DOHH2 (cell line): ENCODE data around the gene FZD8.

Source experiments
- H3F3A ChIP-seq: fragments of 200-600 bp; sonication (generic), shearing (Covaris generic); 2 replicates; pipeline ENCODE4 v1.6.0; 2016; ENCODE audit warnings: antibody characterized with exemption, mild to moderate bottlenecking; ENCODE audit not compliant: control insufficient read depth, insufficient read depth
- H3K27ac ChIP-seq: fragments of 200-600 bp; sonication (generic); 2 replicates; pipeline ENCODE4 v1.5.1; 2014; ENCODE audit warnings: low read depth, mild to moderate bottlenecking, low read length, moderate library complexity
- H3K27me3 ChIP-seq: fragments of 200-600 bp; sonication (generic); 2 replicates; pipeline ENCODE4 v1.6.1; 2014; ENCODE audit warnings: mild to moderate bottlenecking, low read length, mixed read lengths; ENCODE audit not compliant: control insufficient read depth
- H3K36me3 ChIP-seq: fragments of 200-600 bp; sonication (generic); 2 replicates; pipeline ENCODE4 v1.6.1; 2014; ENCODE audit warnings: mild to moderate bottlenecking, low read length, moderate library complexity, mixed read lengths; ENCODE audit not compliant: control insufficient read depth
- H3K4me1 ChIP-seq: fragments of 200-600 bp; sonication (generic); 2 replicates; pipeline ENCODE4 v1.6.1; 2014; ENCODE audit warnings: mild to moderate bottlenecking, low read length, mixed read lengths; ENCODE audit not compliant: control insufficient read depth
- H3K4me2 ChIP-seq: fragments of 200-600 bp; sonication (generic); 2 replicates; pipeline ENCODE4 v1.6.0; 2014; ENCODE audit warnings: mild to moderate bottlenecking, low read length, moderate library complexity
- H3K4me3 ChIP-seq: fragments of 200-600 bp; sonication (generic); 2 replicates; pipeline ENCODE4 v1.5.1; 2014; ENCODE audit warnings: mild to moderate bottlenecking, low read length, mixed read lengths
- H3K79me2 ChIP-seq: fragments of 200-600 bp; sonication (generic); 2 replicates; pipeline ENCODE4 v1.6.1; 2014; ENCODE audit warnings: mild to moderate bottlenecking, low read length, mixed read lengths; ENCODE audit not compliant: control insufficient read depth
- H3K9me2 ChIP-seq: fragments of 200-600 bp; sonication (generic); replicated peaks from 2 replicates; pipeline ENCODE4 v1.6.1; 2014; ENCODE audit warnings: mild to moderate bottlenecking, low read length, mixed read lengths; ENCODE audit not compliant: control insufficient read depth
- H3K9me3 ChIP-seq: fragments of 200-600 bp; sonication (generic); 2 replicates; pipeline ENCODE4 v1.6.1; 2014; ENCODE audit warnings: antibody characterized with exemption, low read length, mixed read lengths; ENCODE audit not compliant: control insufficient read depth, insufficient read depth
- H4K20me1 ChIP-seq: fragments of 200-600 bp; sonication (generic); 2 replicates; pipeline ENCODE4 v1.6.0; 2014; ENCODE audit warnings: low read depth, mild to moderate bottlenecking, antibody characterized with exemption, low read length, moderate library complexity; ENCODE audit not compliant: control insufficient read depth, insufficient read depth
- EZH2phosphoT487 ChIP-seq: fragments of 200-600 bp; sonication (generic); IDR thresholded peaks from 2 replicates; pipeline ENCODE4 v1.6.1; 2017; ENCODE audit warnings: borderline replicate concordance, mild to moderate bottlenecking, antibody characterized with exemption, low read length, moderate library complexity, mixed read lengths
- TF ChIP-seq, protein P1 (sequence below): fragments of 200-600 bp; sonication (generic); IDR thresholded peaks from one replicate; pipeline ENCODE4 v1.5.1; 2014; ENCODE audit warnings: antibody characterized with exemption, mild to moderate bottlenecking, low read depth, low read length; ENCODE audit not compliant: poor library complexity, severe bottlenecking

The FZD8 gene

GRCh38 chr10:35642793-35643114, 658 bp upstream of the FZD8 start:
- Histone ChIP-seq H3K79me2 (no peaks in the 10 kb centered on the region), H3K9me2 (no peaks in the 10 kb centered on the region), H3K4me2 (peak overlapping the region; percentile 68), H3K4me1 (peaks cover 8% of the 10 kb centered on the region; the same call in 1 of the 2 replicates), H3K36me3 (no peaks in the 10 kb centered on the region), H3F3A (no peaks in the 10 kb centered on the region), H3K27me3 (peaks cover 43% of the 10 kb centered on the region), H3K27ac (no peak overlapping the region), H4K20me1 (no peaks in the 10 kb centered on the region), H3K9me3 (no peaks in the 10 kb centered on the region), H3K4me3 (peak overlapping the region; percentile 66)
- TF ChIP-seq EZH2phosphoT487 = no peak
- TF ChIP-seq, protein P1, sequence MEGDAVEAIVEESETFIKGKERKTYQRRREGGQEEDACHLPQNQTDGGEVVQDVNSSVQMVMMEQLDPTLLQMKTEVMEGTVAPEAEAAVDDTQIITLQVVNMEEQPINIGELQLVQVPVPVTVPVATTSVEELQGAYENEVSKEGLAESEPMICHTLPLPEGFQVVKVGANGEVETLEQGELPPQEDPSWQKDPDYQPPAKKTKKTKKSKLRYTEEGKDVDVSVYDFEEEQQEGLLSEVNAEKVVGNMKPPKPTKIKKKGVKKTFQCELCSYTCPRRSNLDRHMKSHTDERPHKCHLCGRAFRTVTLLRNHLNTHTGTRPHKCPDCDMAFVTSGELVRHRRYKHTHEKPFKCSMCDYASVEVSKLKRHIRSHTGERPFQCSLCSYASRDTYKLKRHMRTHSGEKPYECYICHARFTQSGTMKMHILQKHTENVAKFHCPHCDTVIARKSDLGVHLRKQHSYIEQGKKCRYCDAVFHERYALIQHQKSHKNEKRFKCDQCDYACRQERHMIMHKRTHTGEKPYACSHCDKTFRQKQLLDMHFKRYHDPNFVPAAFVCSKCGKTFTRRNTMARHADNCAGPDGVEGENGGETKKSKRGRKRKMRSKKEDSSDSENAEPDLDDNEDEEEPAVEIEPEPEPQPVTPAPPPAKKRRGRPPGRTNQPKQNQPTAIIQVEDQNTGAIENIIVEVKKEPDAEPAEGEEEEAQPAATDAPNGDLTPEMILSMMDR = no peak

DNA sequence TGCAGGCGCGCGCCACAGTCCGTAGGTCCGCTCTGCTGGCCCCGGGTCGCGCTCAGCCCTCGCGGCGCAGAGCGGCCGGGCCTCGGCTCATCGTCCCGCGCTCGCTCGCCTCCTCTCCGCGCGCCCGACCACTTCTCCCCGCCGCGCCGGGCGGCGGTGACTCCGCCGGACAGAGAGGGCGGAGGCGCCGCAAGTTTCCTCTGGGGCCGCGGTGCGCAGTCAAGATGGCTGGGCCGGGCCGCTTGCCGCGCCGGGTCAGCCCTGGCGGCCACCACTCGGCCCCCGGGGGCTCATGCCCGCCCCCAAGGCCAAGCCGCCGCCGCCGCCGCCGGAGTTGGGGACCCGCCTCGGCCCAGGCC, 441 bp downstream of the FZD8 start:
- H3K36me3 ChIP-seq = no peaks in the 10 kb centered on the region
- peak overlapping the region; percentile 66 for H3K4me3 ChIP-seq
- H3K4me1 ChIP-seq = peaks cover 8% of the 10 kb centered on the region; the same call in 1 of the 2 replicates
- H3K79me2 ChIP-seq = no peaks in the 10 kb centered on the region
- no peaks in the 10 kb centered on the region for H3K9me3 ChIP-seq
- H3K27ac ChIP-seq = no peak overlapping the region
- no peaks in the 10 kb centered on the region for H4K20me1 ChIP-seq
- no peaks in the 10 kb centered on the region for H3F3A ChIP-seq
- no peaks in the 10 kb centered on the region for H3K9me2 ChIP-seq
- peak overlapping the region; percentile 68 for H3K4me2 ChIP-seq
- H3K27me3 ChIP-seq = peaks cover 43% of the 10 kb centered on the region
- TF ChIP-seq, protein P1 = no peak
- TF ChIP-seq EZH2phosphoT487 = no peak

- no peak for TF ChIP-seq EZH2phosphoT487
- TF ChIP-seq, protein P1 = no peak
- no peaks in the 10 kb centered on the region for H3K36me3 ChIP-seq
- H3K27ac ChIP-seq = no peak overlapping the region
- no peaks in the 10 kb centered on the region for H3K9me2 ChIP-seq
- H3K4me3 ChIP-seq = peak overlapping the region; percentile 66
- peak overlapping the region; percentile 68 for H3K4me2 ChIP-seq
- H3K79me2 ChIP-seq = no peaks in the 10 kb centered on the region
- H4K20me1 ChIP-seq = no peaks in the 10 kb centered on the region
- H3F3A ChIP-seq = no peaks in the 10 kb centered on the region
- peaks cover 43% of the 10 kb centered on the region for H3K27me3 ChIP-seq
- H3K9me3 ChIP-seq = no peaks in the 10 kb centered on the region
- H3K4me1 ChIP-seq = peaks cover 8% of the 10 kb centered on the region; the same call in 1 of the 2 replicates
These were observed 983 bp downstream of the FZD8 start for GRCh38 chr10:35640951-35641675.
